Astrocyte of the spinal cord (primary cell): ENCODE results near the gene BANK1.

ENCODE experiments used
- DNase-seq: peaks from one replicate; pipeline ENCODE4 v3.0.0; 2011; ENCODE audit warnings: low read depth, low spot score
- H3K4me3 ChIP-seq: 2 replicates; pipeline ENCODE4 v1.5.1; 2011; ENCODE audit warnings: low read depth, mild to moderate bottlenecking, low read length, moderate library complexity
- CTCF ChIP-seq: IDR thresholded peaks from 2 replicates; pipeline ENCODE4 v1.5.1; 2012; ENCODE audit warnings: low read depth, mild to moderate bottlenecking, low read length, inconsistent platforms
- in situ Hi-C: cut with HindIII; loops from 2 replicates; pipeline ENCODE4 v1.10.0; 2017; ENCODE audit warnings: low sequenced_read_pairs

Gene BANK1

GRCh38 chr4:101791182-101791558 lies 640 bp downstream of the BANK1 start:
- peak overlapping the region; percentile 44 for H3K4me3 ChIP-seq
- no peak for DNase-seq
- TF ChIP-seq CTCF: no peak
- in situ Hi-C loops: no loop called here

DNA sequence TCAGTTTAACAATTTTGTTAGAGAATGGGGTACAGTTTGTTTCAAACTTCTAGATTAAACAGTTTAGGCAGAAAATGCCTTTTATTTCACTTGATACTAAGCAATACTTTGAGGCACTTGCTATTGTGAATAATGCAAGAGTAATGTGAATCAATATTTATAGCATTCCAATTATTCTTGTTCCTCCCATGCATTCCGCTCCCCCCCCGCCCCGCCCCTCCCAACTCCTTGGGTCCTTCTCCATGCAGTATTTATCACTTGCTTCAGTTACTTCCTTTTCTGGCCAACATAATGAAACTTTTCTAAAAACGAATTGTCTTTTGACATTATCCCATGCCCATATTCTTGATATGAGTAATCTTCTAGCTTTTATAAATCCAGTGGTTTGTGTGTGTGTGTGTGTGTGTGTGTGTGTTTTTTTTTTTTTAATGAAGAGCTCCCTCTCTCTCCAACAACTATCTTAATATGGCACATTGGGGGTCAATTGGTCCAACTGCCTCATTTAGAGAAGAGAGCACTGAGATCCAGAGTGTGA lies 1.6 kb downstream of the BANK1 start:
- DNase-seq: no peak
- no peak overlapping the region for H3K4me3 ChIP-seq
- in situ Hi-C loops: no loop called here
- no peak for TF ChIP-seq CTCF

- no peak overlapping the region for H3K4me3 ChIP-seq
- no peak for TF ChIP-seq CTCF
- DNase-seq: no peak
- in situ Hi-C loops: no loop called here
Observed at GRCh38 chr4:101793397-101793796, 2.9 kb downstream of the BANK1 start.

GRCh38 chr4:101794806-101795205 lies 4.3 kb downstream of the BANK1 start:
- no peak for DNase-seq
- in situ Hi-C loops: no loop called here
- TF ChIP-seq CTCF: no peak
- H3K4me3 ChIP-seq: no peak overlapping the region

- no peak overlapping the region for H3K4me3 ChIP-seq
- TF ChIP-seq CTCF: no peak
- no peak for DNase-seq
- in situ Hi-C loops: no loop called here
Observed at GRCh38 chr4:101795704-101796103, 5.2 kb downstream of the BANK1 start.

DNA sequence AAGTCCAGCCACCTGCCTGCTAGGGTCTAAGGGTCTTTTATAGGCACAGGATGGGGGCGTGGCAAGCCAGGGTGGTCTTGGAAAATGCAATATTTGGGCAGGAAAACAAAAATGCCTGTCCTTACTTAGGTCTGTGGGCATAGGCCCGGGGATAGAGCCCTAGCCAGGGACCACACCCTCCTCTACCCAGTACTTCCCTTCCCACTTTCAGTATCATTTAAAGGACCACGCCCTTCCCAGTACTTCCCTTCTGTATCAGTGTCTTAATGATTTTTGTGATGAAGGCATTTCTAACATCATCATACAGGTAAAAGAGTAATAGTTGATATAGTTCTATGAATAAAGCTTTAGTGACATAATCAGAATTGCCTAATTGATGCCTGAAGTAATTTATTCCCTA lies 11.4 kb downstream of the BANK1 start:
- TF ChIP-seq CTCF: no peak
- no peak overlapping the region for H3K4me3 ChIP-seq
- in situ Hi-C loops: no loop called here
- DNase-seq: no peak

- in situ Hi-C loops: no loop called here
- no peak overlapping the region for H3K4me3 ChIP-seq
- no peak for TF ChIP-seq CTCF
- no peak for DNase-seq
Observed at GRCh38 chr4:101806914-101807313, 16.4 kb downstream of the BANK1 start.
